Measurements from ENCODE around the gene ADCY2.

The ADCY2 gene

GRCh38 chr5:7445831-7446230, 49.9 kb downstream of the ADCY2 start:
- no peak for DNase-seq (ENCODE audit: low read depth)

GRCh38 chr5:7446913-7447312, 51.0 kb downstream of the ADCY2 start:
- DNase-seq (ENCODE audit: low read depth), result no peak

- no peak for DNase-seq (ENCODE audit: low read depth)
Measured at GRCh38 chr5:7453947-7454346, 58.0 kb downstream of the ADCY2 start.

- no peak for DNase-seq (ENCODE audit: low read depth)
Measured at GRCh38 chr5:7456206-7456605, 60.3 kb downstream of the ADCY2 start.

- no peak for DNase-seq (ENCODE audit: low read depth)
Measured at GRCh38 chr5:7461371-7461770, 65.4 kb downstream of the ADCY2 start.

GRCh38 chr5:7462758-7463157, 66.8 kb downstream of the ADCY2 start:
- DNase-seq (ENCODE audit: low read depth), result no peak

GRCh38 chr5:7464182-7464581, 68.2 kb downstream of the ADCY2 start:
- DNase-seq (ENCODE audit: low read depth), result no peak

GRCh38 chr5:7467179-7467578, 71.2 kb downstream of the ADCY2 start:
- DNase-seq (ENCODE audit: low read depth), result no peak

- DNase-seq (ENCODE audit: low read depth), result no peak
Measured at GRCh38 chr5:7468742-7469141, 72.8 kb downstream of the ADCY2 start.

GRCh38 chr5:7471710-7472109, 75.8 kb downstream of the ADCY2 start:
- no peak for DNase-seq (ENCODE audit: low read depth)

GRCh38 chr5:7473115-7473514, 77.2 kb downstream of the ADCY2 start:
- DNase-seq (ENCODE audit: low read depth), result no peak

GRCh38 chr5:7473668-7474215, 77.8 kb downstream of the ADCY2 start:
- no peak for DNase-seq (ENCODE audit: low read depth)

GRCh38 chr5:7474821-7475403, 79.0 kb downstream of the ADCY2 start:
- DNase-seq (ENCODE audit: low read depth), result no peak

- no peak for DNase-seq (ENCODE audit: low read depth)
Measured at GRCh38 chr5:7478459-7478858, 82.5 kb downstream of the ADCY2 start.

GRCh38 chr5:7488734-7489133, 92.8 kb downstream of the ADCY2 start:
- DNase-seq (ENCODE audit: low read depth), result no peak

- no peak for DNase-seq (ENCODE audit: low read depth)
Measured at GRCh38 chr5:7492371-7492770, 96.4 kb downstream of the ADCY2 start.

- no peak for DNase-seq (ENCODE audit: low read depth)
Measured at GRCh38 chr5:7493081-7493480, 97.1 kb downstream of the ADCY2 start.

GRCh38 chr5:7493622-7494021, 97.7 kb downstream of the ADCY2 start:
- DNase-seq (ENCODE audit: low read depth), result no peak

GRCh38 chr5:7494481-7495130, 98.7 kb downstream of the ADCY2 start:
- no peak for DNase-seq (ENCODE audit: low read depth)

GRCh38 chr5:7495131-7495517, 99.2 kb downstream of the ADCY2 start:
- no peak for DNase-seq (ENCODE audit: low read depth)

GRCh38 chr5:7500256-7500655, 104.3 kb downstream of the ADCY2 start:
- DNase-seq (ENCODE audit: low read depth), result no peak

GRCh38 chr5:7501061-7501460, 105.1 kb downstream of the ADCY2 start:
- DNase-seq (ENCODE audit: low read depth), result no peak

GRCh38 chr5:7503564-7503963, 107.6 kb downstream of the ADCY2 start:
- no peak for DNase-seq (ENCODE audit: low read depth)
